Mesothelial cell of epicardium (in vitro differentiated cells): ENCODE data around the gene CTSL. TPM values are rescaled to one million over a fixed set of nuclear protein-coding genes. Genes with fewer than 3 reads are reported as not detected.

Experiments used
- DNase-seq, 2 experiments: peaks; one replicate each; pipeline ENCODE4 v3.0.0; 2021; ENCODE audit warnings: low spot score in 2 of 2; ENCODE audit not compliant: unreplicated experiment in 2 of 2
- H3K27ac Mint-ChIP-seq: 2 replicates; pipeline ENCODE4 v1.8.0; 2021; ENCODE audit warnings: mixed read lengths
- H3K27me3 Mint-ChIP-seq: 2 replicates; pipeline ENCODE4 v1.8.0; 2021; ENCODE audit warnings: low read depth, mixed read lengths
- H3K36me3 Mint-ChIP-seq: 2 replicates; pipeline ENCODE4 v1.8.0; 2021; ENCODE audit warnings: mixed read lengths
- H3K4me1 Mint-ChIP-seq: 2 replicates; pipeline ENCODE4 v1.8.0; 2021; ENCODE audit warnings: mixed read lengths
- H3K4me3 Mint-ChIP-seq: 2 replicates; pipeline ENCODE4 v1.8.0; 2021; ENCODE audit warnings: mild to moderate bottlenecking, moderate library complexity, mixed read lengths
- H3K9me3 Mint-ChIP-seq: 2 replicates; pipeline ENCODE4 v1.8.0; 2021; ENCODE audit warnings: mixed read lengths
- CTCF ChIP-seq: fragments of 200-600 bp; sonication (generic); IDR thresholded peaks from one replicate; pipeline ENCODE4 v1.5.0; 2021; ENCODE audit warnings: antibody characterized with exemption; ENCODE audit not compliant: unreplicated experiment
- total RNA-seq: library from RNA; stranded (reverse); gene quantifications from 3 replicates; pipeline ENCODE4 v1.2.1, GENCODE V29; 2021

CTSL gene
- total RNA-seq, 1 donor from 2014 or later, result 85.9 TPM

DNA sequence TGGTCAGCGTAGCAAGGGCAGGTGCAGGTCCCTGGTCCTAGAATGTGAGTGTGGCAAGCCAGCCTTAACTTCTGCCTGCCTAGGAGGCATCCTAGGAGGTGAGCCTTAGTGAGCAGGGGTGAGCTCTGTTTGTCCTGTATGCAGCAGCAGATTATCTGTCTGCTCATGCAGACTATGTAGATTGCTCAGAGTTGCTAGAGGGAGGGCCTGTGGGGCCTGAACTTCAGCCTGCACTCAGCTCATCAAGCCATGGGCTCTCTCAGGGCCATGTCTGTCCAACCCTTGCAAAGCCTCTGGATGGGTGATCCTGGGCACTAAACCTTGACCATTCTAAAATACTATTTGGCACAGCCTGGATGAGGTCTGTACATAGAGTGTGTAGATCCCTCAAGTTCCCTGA lies 8.5 kb upstream of the CTSL start:
- Mint-ChIP-seq H3K27me3 (no peaks in the 10 kb centered on the region), H3K27ac (no peak overlapping the region), H3K9me3 (no peaks in the 10 kb centered on the region), H3K4me1 (peaks cover 28% of the 10 kb centered on the region), H3K36me3 (no peaks in the 10 kb centered on the region), H3K4me3 (no peak overlapping the region)
- DNase-seq, result no peak
- no peak for TF ChIP-seq CTCF

DNA sequence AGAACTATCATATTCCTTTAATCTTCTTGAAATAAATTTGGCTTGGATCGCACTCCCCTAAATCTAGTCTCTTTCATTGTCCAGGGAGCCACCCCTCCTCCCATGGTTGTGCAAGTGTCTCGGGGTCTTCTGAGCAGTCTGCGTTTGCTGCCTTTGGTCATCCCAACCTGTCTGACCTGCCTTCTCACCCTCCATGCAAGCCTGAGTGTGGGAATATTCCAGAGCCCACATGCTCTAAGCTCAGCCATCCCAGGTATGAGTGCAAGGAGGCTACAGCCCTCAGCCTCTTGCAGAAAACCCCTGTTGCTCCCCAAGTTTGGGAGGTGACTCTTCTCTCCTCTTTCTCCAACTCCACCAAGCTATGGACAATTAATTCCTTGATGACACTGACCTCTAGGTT lies 7.7 kb upstream of the CTSL start:
- TF ChIP-seq CTCF, result no peak
- no peaks in the 10 kb centered on the region for H3K27me3 Mint-ChIP-seq
- no peak overlapping the region for H3K27ac Mint-ChIP-seq
- H3K4me1 Mint-ChIP-seq, result peaks cover 21% of the 10 kb centered on the region
- no peaks in the 10 kb centered on the region for H3K9me3 Mint-ChIP-seq
- no peak for DNase-seq
- no peaks in the 10 kb centered on the region for H3K36me3 Mint-ChIP-seq
- H3K4me3 Mint-ChIP-seq, result no peak overlapping the region

- Mint-ChIP-seq H3K9me3 (no peaks in the 10 kb centered on the region), H3K27me3 (no peaks in the 10 kb centered on the region), H3K27ac (no peak overlapping the region)
These were observed 6.9 kb upstream of the CTSL start for GRCh38 chr9:87718852-87719612.

DNA sequence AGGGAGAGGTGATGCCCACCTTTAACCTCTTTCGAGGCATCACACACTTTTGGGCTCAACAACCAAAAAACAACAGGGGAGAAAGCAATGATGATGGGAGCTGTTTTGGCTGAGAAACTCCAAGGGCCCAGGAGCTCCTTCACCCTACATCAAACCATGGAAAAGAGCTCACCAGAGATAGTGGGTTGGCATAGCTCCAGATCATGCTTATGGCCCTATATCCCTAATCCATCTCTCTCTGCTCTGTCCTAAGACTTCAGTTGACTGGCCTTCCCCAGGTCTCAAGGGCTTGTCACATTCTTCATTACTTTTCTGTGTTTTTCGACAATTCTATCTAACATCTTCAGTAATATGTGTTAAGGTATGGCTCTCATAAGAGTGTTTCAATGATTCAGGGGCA lies 5.7 kb upstream of the CTSL start:
- no peak overlapping the region for H3K4me3 Mint-ChIP-seq
- no peak for DNase-seq

More at GRCh38 chr9:87718852-87719612, 6.9 kb upstream of the CTSL start:
- DNase-seq, result no peak
- no peak for TF ChIP-seq CTCF
- Mint-ChIP-seq H3K36me3 (no peaks in the 10 kb centered on the region), H3K4me3 (no peak overlapping the region), H3K4me1 (peaks cover 15% of the 10 kb centered on the region)

GRCh38 chr9:87722393-87723088 lies 3.4 kb upstream of the CTSL start:
- Mint-ChIP-seq H3K27ac (no peak overlapping the region), H3K36me3 (no peaks in the 10 kb centered on the region), H3K9me3 (no peaks in the 10 kb centered on the region), H3K4me3 (no peak overlapping the region), H3K4me1 (peaks cover 16% of the 10 kb centered on the region), H3K27me3 (no peaks in the 10 kb centered on the region)
- no peak for DNase-seq
- no peak for TF ChIP-seq CTCF

More for the DNA sequence above, 5.7 kb upstream of the CTSL start:
- Mint-ChIP-seq H3K4me1 (peaks cover 10% of the 10 kb centered on the region), H3K36me3 (no peaks in the 10 kb centered on the region), H3K27ac (no peak overlapping the region), H3K9me3 (no peaks in the 10 kb centered on the region), H3K27me3 (no peaks in the 10 kb centered on the region)
- no peak for TF ChIP-seq CTCF
